ENCODE results near the gene LEAP2. TPM values are rescaled to one million over a fixed set of nuclear protein-coding genes. Genes with fewer than 3 reads are reported as not detected.
A peak's percentile ranks its signal among the peaks of the same experiment; 100 is the strongest.

LEAP2 gene
- polyA plus RNA-seq, 1 of the 3 experiments (the other 2 are of a cell fraction): 0.64 TPM

DNA sequence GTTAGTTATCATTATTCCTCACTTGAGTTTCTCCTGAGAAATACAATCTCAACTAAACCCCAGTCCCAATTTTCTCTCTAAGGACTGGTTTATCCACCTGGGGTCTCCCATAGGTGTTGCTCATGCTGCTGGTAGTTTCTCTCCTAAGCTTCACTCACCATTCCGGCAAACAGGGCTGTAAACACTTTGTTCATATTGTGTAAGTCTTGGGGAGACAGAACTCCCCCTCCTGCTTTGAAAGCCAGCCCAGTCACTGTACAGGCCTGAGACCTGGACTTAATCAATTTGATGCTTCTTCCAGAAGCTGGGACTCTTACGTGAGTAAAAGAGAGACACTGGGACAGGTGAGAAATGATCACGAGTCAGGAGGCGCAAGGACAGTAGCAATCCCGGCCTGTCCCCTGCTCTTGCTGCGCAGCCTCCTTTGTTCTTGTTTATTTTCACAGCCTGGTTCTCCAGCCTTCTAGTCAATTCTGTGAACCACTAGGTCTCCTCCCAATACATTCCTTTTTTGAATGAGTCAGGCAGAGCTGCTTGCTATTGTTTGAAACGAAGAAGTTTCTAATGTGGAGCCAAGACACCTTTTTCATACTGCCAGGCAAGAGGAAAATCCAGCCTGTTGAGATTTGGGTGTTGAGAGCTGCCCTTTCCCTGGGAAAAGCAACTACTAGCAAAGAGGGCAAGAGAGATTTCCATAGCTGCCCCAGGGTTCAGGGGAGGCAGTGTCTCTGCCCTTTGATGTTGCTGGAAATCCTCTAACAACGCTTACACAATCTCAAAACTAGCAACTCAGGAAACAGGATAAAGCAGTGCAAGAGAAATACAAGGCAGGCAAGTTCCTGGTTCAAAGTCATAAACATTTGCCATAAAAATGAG, 33.8 kb upstream of the LEAP2 start:
- Histone ChIP-seq H3K9me2 (no peaks in the 10 kb centered on the region), H3K27ac (ENCODE audit: low read depth in 2 of 2, low read length in 1 of 2) (no peak overlapping the region; a peak in 1 of 4 replicates), H3K4me1 (ENCODE audit: control insufficient read depth in 1 of 2, insufficient read depth in 2 of 2, low read depth in 1 of 2, low read length in 1 of 2) (no peaks in the 10 kb centered on the region; a peak in 2 of 4 replicates), H3K79me2 (ENCODE audit: insufficient read depth) (no peaks in the 10 kb centered on the region), H3K9me3 (no peaks in the 10 kb centered on the region), H3K4me3 (ENCODE audit: low read depth in 2 of 2, low read length in 1 of 2) (no peak overlapping the region), H3K4me2 (no peak overlapping the region), H3K27me3 (ENCODE audit: insufficient read depth) (no peaks in the 10 kb centered on the region), H2AFZ (ENCODE audit: low read depth) (peak overlapping the region; percentile 71; the same call in 1 of the 2 replicates), H3F3A (replicated peaks; ENCODE audit: insufficient read depth) (no peaks in the 10 kb centered on the region), H3K36me3 (replicated peaks in 1 of 2; ENCODE audit: control insufficient read depth in 1 of 2, insufficient read depth in 2 of 2, low read length in 1 of 2) (no peaks in the 10 kb centered on the region), H4K20me1 (ENCODE audit: insufficient read depth) (no peaks in the 10 kb centered on the region), H3K9ac (no peak overlapping the region)
- no peak for TF ChIP-seq MEF2A (IDR thresholded peaks at IDR 0.05; ENCODE audit: borderline replicate concordance, low read depth)
- TF ChIP-seq NRF1 (IDR thresholded peaks at IDR 0.05; ENCODE audit: low read depth, low read length): no peak
- ChIA-PET CTCF (interaction anchor here (1.4 to 2.3 kb wide), 2 partner anchors 9 to 20 kb away, joined by 6 to 9 read pairs; partner anchors contain the start of gene SHROOM1), POLR2A (no interaction called here)
- no peak for DNase-seq
- WGBS (ENCODE audit: low lambda C conversion rate): 87% methylated on average over 8 of the region's 8 CpGs

DNA sequence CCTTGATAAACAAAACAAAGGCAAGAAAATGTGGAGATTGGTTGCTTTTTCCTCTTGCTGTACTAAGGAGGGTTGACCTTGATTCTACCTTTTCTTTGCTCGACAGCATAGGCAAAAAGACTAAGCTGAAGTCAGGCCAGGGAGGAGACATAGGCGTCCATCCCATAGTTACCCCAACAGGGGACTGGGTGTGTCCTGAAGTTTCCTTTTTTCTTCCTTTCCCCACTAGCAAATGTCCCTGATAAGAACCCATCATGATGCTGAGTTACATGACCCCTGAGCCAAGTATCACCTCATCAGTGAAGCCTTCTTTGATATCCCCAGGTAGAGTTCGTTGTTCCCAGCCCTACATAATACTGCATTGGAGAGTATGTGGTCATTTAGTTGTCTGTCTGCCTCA, 33.2 kb upstream of the LEAP2 start:
- no peaks in the 10 kb centered on the region for H4K20me1 ChIP-seq (ENCODE audit: insufficient read depth)
- H3K27me3 ChIP-seq (ENCODE audit: insufficient read depth): no peaks in the 10 kb centered on the region
- WGBS (ENCODE audit: low lambda C conversion rate): 79% methylated on average over 3 of the region's 3 CpGs
- no peaks in the 10 kb centered on the region; a peak in 2 of 4 replicates for H3K4me1 ChIP-seq (ENCODE audit: control insufficient read depth in 1 of 2, insufficient read depth in 2 of 2, low read depth in 1 of 2, low read length in 1 of 2)
- H3K9me3 ChIP-seq: no peaks in the 10 kb centered on the region
- CTCF ChIA-PET: interaction anchor here (1.4 to 2.3 kb wide), 2 partner anchors 10 to 20 kb away, joined by 6 to 9 read pairs; partner anchors contain the start of gene SHROOM1
- DNase-seq: no peak
- H3K36me3 ChIP-seq (replicated peaks in 1 of 2; ENCODE audit: control insufficient read depth in 1 of 2, insufficient read depth in 2 of 2, low read length in 1 of 2): no peaks in the 10 kb centered on the region
- TF ChIP-seq MXI1 (IDR thresholded peaks at IDR 0.05; ENCODE audit: low read depth, low read length): no peak
- TF ChIP-seq TCF12 (IDR thresholded peaks at IDR 0.05): no peak
- TF ChIP-seq SIN3A (IDR thresholded peaks at IDR 0.05; ENCODE audit: borderline replicate concordance, low read depth, low read length): no peak
- POLR2A ChIA-PET: no interaction called here
- no peak overlapping the region for H3K4me3 ChIP-seq (ENCODE audit: low read depth in 2 of 2, low read length in 1 of 2)
- H3F3A ChIP-seq (replicated peaks; ENCODE audit: insufficient read depth): no peaks in the 10 kb centered on the region
- H3K27ac ChIP-seq (ENCODE audit: low read depth in 2 of 2, low read length in 1 of 2): no peak overlapping the region
- H3K9me2 ChIP-seq: no peaks in the 10 kb centered on the region
- no peak overlapping the region for H3K9ac ChIP-seq
- H2AFZ ChIP-seq (ENCODE audit: low read depth): peak overlapping the region; percentile 71; the same call in 1 of the 2 replicates
- no peaks in the 10 kb centered on the region for H3K79me2 ChIP-seq (ENCODE audit: insufficient read depth)
- no peak overlapping the region for H3K4me2 ChIP-seq

- no peaks in the 10 kb centered on the region for H3K79me2 ChIP-seq (ENCODE audit: insufficient read depth)
- H3K4me3 ChIP-seq (ENCODE audit: low read depth in 2 of 2, low read length in 1 of 2): no peak overlapping the region
- H3K4me2 ChIP-seq: no peak overlapping the region
- DNase-seq: no peak
- 56% methylated on average over 1 of the region's 1 CpG for WGBS (ENCODE audit: low lambda C conversion rate)
- ChIA-PET POLR2A (no interaction called here), CTCF (interaction anchor here (2.3 kb wide), 1 partner anchor 11 kb away, joined by 9 read pairs; the partner anchor contains the start of gene SHROOM1)
- H3K9me2 ChIP-seq: no peaks in the 10 kb centered on the region
- no peak overlapping the region for H3K9ac ChIP-seq
- no peaks in the 10 kb centered on the region for H4K20me1 ChIP-seq (ENCODE audit: insufficient read depth)
- no peaks in the 10 kb centered on the region for H3K27me3 ChIP-seq (ENCODE audit: insufficient read depth)
- no peaks in the 10 kb centered on the region for H3F3A ChIP-seq (replicated peaks; ENCODE audit: insufficient read depth)
- no peaks in the 10 kb centered on the region for H3K36me3 ChIP-seq (replicated peaks in 1 of 2; ENCODE audit: control insufficient read depth in 1 of 2, insufficient read depth in 2 of 2, low read length in 1 of 2)
- no peak overlapping the region for H3K27ac ChIP-seq (ENCODE audit: low read depth in 2 of 2, low read length in 1 of 2)
- no peaks in the 10 kb centered on the region; a peak in 2 of 4 replicates for H3K4me1 ChIP-seq (ENCODE audit: control insufficient read depth in 1 of 2, insufficient read depth in 2 of 2, low read depth in 1 of 2, low read length in 1 of 2)
- H2AFZ ChIP-seq (ENCODE audit: low read depth): no peak overlapping the region
- no peaks in the 10 kb centered on the region for H3K9me3 ChIP-seq
- TF ChIP-seq GABPA (IDR thresholded peaks at IDR 0.05; ENCODE audit: low read depth) (no peak), TCF12 (IDR thresholded peaks at IDR 0.05) (no peak), GATA2 (CRISPR knock-in tag; IDR thresholded peaks at IDR 0.05) (no peak), NRF1 (IDR thresholded peaks at IDR 0.05; ENCODE audit: low read depth, low read length) (no peak), CTCF (IDR thresholded peaks at IDR 0.05) (no peak), CHD2 (IDR thresholded peaks at IDR 0.05; ENCODE audit: low read length, partially characterized antibody) (no peak), RCOR1 (IDR thresholded peaks at IDR 0.05; ENCODE audit: low read length) (no peak), FOXM1 (IDR thresholded peaks at IDR 0.05; ENCODE audit: low read depth) (no peak), MXI1 (IDR thresholded peaks at IDR 0.05; ENCODE audit: low read depth, low read length) (no peak), IRF3 (IDR thresholded peaks at IDR 0.05; ENCODE audit: low read depth, low read length) (no peak), ELF1 (IDR thresholded peaks at IDR 0.05) (no peak), USF1 (IDR thresholded peaks at IDR 0.05; ENCODE audit: borderline replicate concordance, low read depth) (no peak)
Observed at GRCh38 chr5:132840896-132841295, 32.6 kb upstream of the LEAP2 start.
